HFF-Myc (cell line): ENCODE results near the gene DCUN1D4.

ENCODE experiments used
- DNase-seq: peaks from one replicate; pipeline ENCODE4 v3.0.0-alpha.2; 2011; ENCODE audit warnings: low read depth; ENCODE audit errors: extremely low read depth
- H3K4me3 ChIP-seq: replicated peaks from 2 replicates; pipeline ENCODE4 v1.5.1; 2011; ENCODE audit warnings: low read depth, mild to moderate bottlenecking, control low read depth, low read length
- TF ChIP-seq, protein P1 (sequence below): IDR thresholded peaks from 2 replicates; pipeline ENCODE4 v1.5.1; 2012; ENCODE audit warnings: mild to moderate bottlenecking, low read depth, low read length, control low read depth; ENCODE audit errors: missing control alignments

DCUN1D4 gene

DNA sequence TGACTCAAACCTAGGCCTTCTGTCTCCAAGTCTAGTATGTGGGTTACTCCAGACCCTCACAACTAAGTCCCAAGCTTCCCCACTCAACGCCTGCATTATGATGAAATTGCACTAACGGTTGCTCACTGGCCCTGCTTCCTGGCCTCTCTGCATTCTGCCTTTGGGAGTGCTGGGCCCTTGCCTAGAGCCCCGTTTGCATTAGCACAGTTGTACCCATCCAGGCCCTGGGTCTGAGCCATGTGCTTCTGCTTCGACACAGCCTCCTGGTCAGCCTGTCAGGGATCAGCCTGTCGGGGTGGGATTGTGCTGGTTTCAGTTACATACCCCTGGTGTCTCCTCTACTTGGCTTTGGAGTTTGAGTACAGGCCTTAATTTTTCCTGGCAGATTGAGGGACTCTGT, 58.4 kb downstream of the DCUN1D4 start:
- TF ChIP-seq, protein P1, sequence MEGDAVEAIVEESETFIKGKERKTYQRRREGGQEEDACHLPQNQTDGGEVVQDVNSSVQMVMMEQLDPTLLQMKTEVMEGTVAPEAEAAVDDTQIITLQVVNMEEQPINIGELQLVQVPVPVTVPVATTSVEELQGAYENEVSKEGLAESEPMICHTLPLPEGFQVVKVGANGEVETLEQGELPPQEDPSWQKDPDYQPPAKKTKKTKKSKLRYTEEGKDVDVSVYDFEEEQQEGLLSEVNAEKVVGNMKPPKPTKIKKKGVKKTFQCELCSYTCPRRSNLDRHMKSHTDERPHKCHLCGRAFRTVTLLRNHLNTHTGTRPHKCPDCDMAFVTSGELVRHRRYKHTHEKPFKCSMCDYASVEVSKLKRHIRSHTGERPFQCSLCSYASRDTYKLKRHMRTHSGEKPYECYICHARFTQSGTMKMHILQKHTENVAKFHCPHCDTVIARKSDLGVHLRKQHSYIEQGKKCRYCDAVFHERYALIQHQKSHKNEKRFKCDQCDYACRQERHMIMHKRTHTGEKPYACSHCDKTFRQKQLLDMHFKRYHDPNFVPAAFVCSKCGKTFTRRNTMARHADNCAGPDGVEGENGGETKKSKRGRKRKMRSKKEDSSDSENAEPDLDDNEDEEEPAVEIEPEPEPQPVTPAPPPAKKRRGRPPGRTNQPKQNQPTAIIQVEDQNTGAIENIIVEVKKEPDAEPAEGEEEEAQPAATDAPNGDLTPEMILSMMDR: no peak
- no peak for DNase-seq
- no peak overlapping the region for H3K4me3 ChIP-seq

DNA sequence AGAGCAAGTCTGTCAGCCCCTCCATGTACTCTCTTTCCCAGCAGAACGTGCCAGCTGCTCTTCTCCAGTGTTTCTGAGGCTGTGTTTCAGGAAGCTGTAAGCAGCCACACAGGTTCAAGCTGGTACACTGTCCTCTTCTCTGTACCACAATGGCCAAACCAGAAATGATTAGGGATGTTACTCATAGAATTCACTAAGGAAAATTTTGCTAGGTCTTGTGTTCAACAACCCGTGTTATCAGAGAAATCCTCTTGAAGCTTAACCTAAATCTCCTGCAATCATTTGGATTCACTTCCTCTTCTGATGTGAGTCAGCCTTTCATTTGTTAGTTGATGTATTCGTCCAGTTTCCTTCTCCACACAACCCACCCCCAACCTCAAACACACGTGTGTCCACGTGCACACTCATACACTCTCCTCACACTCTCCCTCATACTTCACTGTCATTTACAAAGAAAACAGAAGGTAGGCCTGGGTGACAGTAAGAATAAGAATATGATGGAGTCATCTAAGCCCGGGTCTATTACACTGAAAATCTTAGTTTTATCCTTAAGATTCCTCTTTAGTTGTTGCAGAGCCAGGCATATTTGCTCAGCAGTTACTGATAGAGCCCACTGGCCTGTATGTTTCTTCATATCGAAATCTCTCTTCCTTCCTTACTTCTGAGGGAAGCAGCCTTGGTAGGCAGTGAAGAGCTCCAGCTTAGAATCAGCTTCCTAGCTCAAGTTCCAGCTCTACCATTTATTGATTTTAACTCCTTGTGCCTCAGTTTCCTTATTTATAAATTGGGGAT, 63.4 kb downstream of the DCUN1D4 start:
- H3K4me3 ChIP-seq: no peak overlapping the region
- no peak for DNase-seq
- TF ChIP-seq, protein P1: no peak

DNA sequence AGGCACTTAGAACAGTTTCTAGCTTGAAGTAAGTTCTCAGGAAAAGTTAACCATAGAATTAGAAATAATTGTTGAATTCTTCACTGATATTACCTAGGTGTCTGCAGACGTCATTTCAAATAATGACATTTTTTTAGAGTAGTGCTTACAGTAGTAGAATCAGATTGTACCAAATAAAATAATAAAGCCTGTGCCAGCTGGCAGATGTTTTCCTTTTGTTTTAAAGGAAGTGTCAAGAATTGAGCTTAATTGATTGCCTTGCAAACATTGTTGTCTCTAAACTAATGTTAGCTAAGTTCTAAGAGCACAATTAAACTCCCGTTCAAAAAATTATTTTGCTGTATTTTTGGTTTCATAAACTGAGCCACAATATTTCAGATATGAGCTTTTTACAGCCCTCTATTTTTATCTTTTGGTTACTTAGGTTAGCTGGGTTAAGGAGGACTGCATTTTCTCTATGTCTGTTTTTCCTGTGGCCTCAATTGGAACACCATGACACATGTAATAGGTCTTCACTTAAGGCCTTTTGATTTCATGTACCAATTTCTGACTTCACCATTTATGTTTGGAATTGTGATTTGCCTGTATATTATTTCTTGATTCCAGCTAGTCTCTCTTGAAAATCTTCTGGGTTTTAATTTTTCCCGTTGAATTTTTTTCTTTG, 64.2 kb downstream of the DCUN1D4 start:
- TF ChIP-seq, protein P1: no peak
- no peak overlapping the region for H3K4me3 ChIP-seq
- no peak for DNase-seq

- no peak for DNase-seq
- no peak overlapping the region for H3K4me3 ChIP-seq
- TF ChIP-seq, protein P1: no peak
Measured at GRCh38 chr4:51909236-51909703, 66.3 kb downstream of the DCUN1D4 start.

GRCh38 chr4:51918251-51918650, 75.3 kb downstream of the DCUN1D4 start:
- no peak overlapping the region for H3K4me3 ChIP-seq
- DNase-seq: no peak
- TF ChIP-seq, protein P1: no peak

GRCh38 chr4:51923343-51923742, 80.4 kb downstream of the DCUN1D4 start:
- TF ChIP-seq, protein P1: no peak
- no peak overlapping the region for H3K4me3 ChIP-seq
- no peak for DNase-seq
